ENCODE results near the gene TCF12. TPM values are rescaled to one million over a fixed set of nuclear protein-coding genes. Genes with fewer than 3 reads are reported as not detected.

TCF12 gene
- total RNA-seq, 1 donor from 2014 or later = 123 TPM

DNA sequence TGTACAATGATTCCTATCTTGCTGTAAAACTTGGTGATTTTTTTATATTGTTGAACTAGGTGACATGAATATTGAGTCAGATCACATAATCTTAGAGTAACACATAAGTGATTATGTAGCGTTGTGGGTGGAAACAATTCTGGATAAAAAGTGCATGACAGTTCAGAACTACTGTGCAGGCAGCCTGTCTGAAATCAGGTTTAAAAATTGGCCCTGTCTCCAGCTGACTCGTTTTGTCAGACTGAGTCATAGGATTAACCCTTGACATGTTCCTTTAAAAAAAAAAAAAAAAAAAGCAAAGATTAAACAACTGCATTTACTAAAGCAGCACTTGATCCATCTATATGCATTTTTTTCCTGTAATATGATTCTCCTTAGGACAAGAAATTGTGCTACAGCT lies 297.8 kb downstream of the TCF12 start:
- no peak overlapping the region for H3K27ac Mint-ChIP-seq (ENCODE audit: unreplicated experiment)

GRCh38 chr15:57217778-57218598 lies 299.5 kb downstream of the TCF12 start:
- H3K9me3 Mint-ChIP-seq (ENCODE audit: unreplicated experiment) = no peaks in the 10 kb centered on the region

More for the DNA sequence above, 297.8 kb downstream of the TCF12 start:
- Mint-ChIP-seq H3K4me3 (ENCODE audit: unreplicated experiment) (no peak overlapping the region), H3K36me3 (ENCODE audit: low read depth, unreplicated experiment) (no peaks in the 10 kb centered on the region), H3K27me3 (ENCODE audit: unreplicated experiment) (peaks cover 2% of the 10 kb centered on the region), H3K9me3 (ENCODE audit: unreplicated experiment) (no peaks in the 10 kb centered on the region), H3K4me1 (ENCODE audit: unreplicated experiment) (peaks cover 24% of the 10 kb centered on the region)
- TF ChIP-seq CTCF (IDR thresholded peaks at IDR 0.05; ENCODE audit: unreplicated experiment) = no peak
- no peak for DNase-seq (ENCODE audit: low spot score)

DNA sequence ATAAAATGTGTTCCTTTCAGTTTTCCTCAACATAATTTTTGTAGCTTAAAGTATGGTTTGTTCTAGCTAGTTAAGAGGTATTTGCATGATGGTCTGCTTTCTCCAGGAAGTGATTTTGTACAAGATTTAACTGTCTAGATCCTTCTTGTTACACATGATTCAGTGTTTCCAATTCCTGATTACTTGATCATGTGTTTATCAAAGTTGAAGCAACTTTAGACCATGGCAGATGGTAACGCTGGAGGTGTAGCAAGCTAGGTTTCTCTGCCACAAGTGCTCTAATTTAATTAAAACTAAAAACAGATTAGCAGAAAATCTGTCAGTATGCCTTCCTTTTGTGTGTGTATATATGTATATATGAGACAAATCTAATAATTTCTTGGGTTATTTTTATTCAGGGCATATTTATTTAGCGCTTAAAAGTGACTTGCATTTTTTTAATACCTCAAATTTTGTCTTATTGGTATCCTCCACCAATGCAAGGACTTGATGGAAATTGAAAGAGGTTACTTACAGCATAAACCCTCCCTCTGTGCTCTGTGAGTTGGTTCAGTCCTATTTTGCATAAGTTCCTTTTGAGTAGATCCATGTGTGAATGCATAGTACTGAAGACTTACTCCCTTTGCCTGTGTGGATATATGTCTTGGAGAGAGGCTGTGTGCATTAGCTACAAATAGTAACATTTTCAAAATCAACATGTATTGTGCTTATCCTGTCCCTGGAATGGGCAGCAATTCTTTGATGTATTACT lies 300.6 kb downstream of the TCF12 start:
- Mint-ChIP-seq H3K4me3 (ENCODE audit: unreplicated experiment) (no peak overlapping the region), H3K27ac (ENCODE audit: unreplicated experiment) (no peak overlapping the region), H3K36me3 (ENCODE audit: low read depth, unreplicated experiment) (no peaks in the 10 kb centered on the region), H3K9me3 (ENCODE audit: unreplicated experiment) (no peaks in the 10 kb centered on the region), H3K27me3 (ENCODE audit: unreplicated experiment) (peaks cover 2% of the 10 kb centered on the region), H3K4me1 (ENCODE audit: unreplicated experiment) (peaks cover 21% of the 10 kb centered on the region)
- no peak for DNase-seq (ENCODE audit: low spot score)
- no peak for TF ChIP-seq CTCF (IDR thresholded peaks at IDR 0.05; ENCODE audit: unreplicated experiment)

More at GRCh38 chr15:57217778-57218598, 299.5 kb downstream of the TCF12 start:
- Mint-ChIP-seq H3K36me3 (ENCODE audit: low read depth, unreplicated experiment) (no peaks in the 10 kb centered on the region), H3K27ac (ENCODE audit: unreplicated experiment) (peak overlapping the region; percentile 55), H3K4me1 (ENCODE audit: unreplicated experiment) (peaks cover 24% of the 10 kb centered on the region), H3K4me3 (ENCODE audit: unreplicated experiment) (no peak overlapping the region), H3K27me3 (ENCODE audit: unreplicated experiment) (peaks cover 2% of the 10 kb centered on the region)
- TF ChIP-seq CTCF (IDR thresholded peaks at IDR 0.05; ENCODE audit: unreplicated experiment) = no peak
- no peak for DNase-seq (ENCODE audit: low spot score)

DNA sequence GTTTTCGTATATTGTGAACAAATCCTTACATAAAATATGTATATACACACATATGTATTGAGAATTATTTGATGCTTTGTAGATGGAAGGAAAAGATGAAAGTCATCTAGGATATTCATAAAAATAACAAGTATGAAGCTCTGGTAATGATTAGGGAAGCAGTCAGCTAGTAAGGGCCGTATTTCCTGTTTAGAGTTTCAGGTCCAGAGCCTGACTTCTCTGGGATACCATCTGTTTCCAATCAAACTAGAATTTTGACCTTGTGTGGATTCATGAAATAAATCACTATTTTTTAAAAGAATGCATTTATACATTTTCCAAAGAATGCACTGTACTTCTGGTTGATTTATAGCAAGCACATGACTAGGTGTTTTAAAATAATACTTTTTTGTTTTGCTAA lies 301.8 kb downstream of the TCF12 start:
- Mint-ChIP-seq H3K27me3 (ENCODE audit: unreplicated experiment) (peaks cover 2% of the 10 kb centered on the region), H3K27ac (ENCODE audit: unreplicated experiment) (peak overlapping the region; percentile 18), H3K9me3 (ENCODE audit: unreplicated experiment) (no peaks in the 10 kb centered on the region), H3K4me1 (ENCODE audit: unreplicated experiment) (peaks cover 17% of the 10 kb centered on the region), H3K36me3 (ENCODE audit: low read depth, unreplicated experiment) (no peaks in the 10 kb centered on the region), H3K4me3 (ENCODE audit: unreplicated experiment) (no peak overlapping the region)
- TF ChIP-seq CTCF (IDR thresholded peaks at IDR 0.05; ENCODE audit: unreplicated experiment) = no peak
- DNase-seq (ENCODE audit: low spot score) = no peak

- no peak for TF ChIP-seq CTCF (IDR thresholded peaks at IDR 0.05; ENCODE audit: unreplicated experiment)
- Mint-ChIP-seq H3K4me3 (ENCODE audit: unreplicated experiment) (no peak overlapping the region), H3K36me3 (ENCODE audit: low read depth, unreplicated experiment) (no peaks in the 10 kb centered on the region), H3K9me3 (ENCODE audit: unreplicated experiment) (no peaks in the 10 kb centered on the region), H3K4me1 (ENCODE audit: unreplicated experiment) (peaks cover 17% of the 10 kb centered on the region), H3K27me3 (ENCODE audit: unreplicated experiment) (peaks cover 2% of the 10 kb centered on the region), H3K27ac (ENCODE audit: unreplicated experiment) (peak overlapping the region; percentile 70)
- DNase-seq (ENCODE audit: low spot score) = no peak
These were observed 302.7 kb downstream of the TCF12 start for GRCh38 chr15:57221134-57221533.
